Activated B cell treated with CpG ODN at 0.5 μM for 24 hours (primary cell): Measurements from ENCODE around the gene ADAM11. TPM values are rescaled to one million over a fixed set of nuclear protein-coding genes. Genes with fewer than 3 reads are reported as not detected.
A peak's percentile ranks its signal among the peaks of the same experiment; 100 is the strongest.

ENCODE experiments used
- ATAC-seq: fragments of 200-7000 bp; cut with Tn5 transposase; one replicate; pipeline ENCODE4 v1.10.0; 2021; ENCODE audit warnings: low read depth, mild to moderate bottlenecking, moderate library complexity
- CTCF ChIA-PET: fragments of 350-600 bp; sonication (Branson Sonifier 250); formaldehyde crosslinking; loops from one replicate; lab custom pipeline; 2021; ENCODE audit warnings: antibody characterized with exemption; lab: Charles Lee
- POLR2A ChIA-PET: fragments of 350-600 bp; sonication (Branson Sonifier 250); formaldehyde crosslinking; loops from one replicate; lab custom pipeline; 2021; ENCODE audit warnings: antibody characterized with exemption; lab: Charles Lee
- DNase-seq: peaks from one replicate; pipeline ENCODE4 v3.0.0; 2022
- H3K27ac Mint-ChIP-seq: one replicate; pipeline ENCODE4 v1.8.0; 2020; ENCODE audit warnings: mixed read lengths
- H3K27me3 Mint-ChIP-seq: one replicate; pipeline ENCODE4 v1.8.0; 2021; ENCODE audit warnings: mixed read lengths
- H3K36me3 Mint-ChIP-seq: one replicate; pipeline ENCODE4 v1.8.0; 2021; ENCODE audit warnings: low read depth, mixed read lengths
- H3K4me1 Mint-ChIP-seq: one replicate; pipeline ENCODE4 v1.8.0; 2021; ENCODE audit warnings: mixed read lengths
- H3K4me3 Mint-ChIP-seq: one replicate; pipeline ENCODE4 v1.8.0; 2020; ENCODE audit warnings: mild to moderate bottlenecking, mixed read lengths
- H3K9me3 Mint-ChIP-seq: one replicate; pipeline ENCODE4 v1.8.0; 2020; ENCODE audit warnings: mixed read lengths
- CTCF ChIP-seq: fragments of 200-600 bp; IDR thresholded peaks from one replicate; pipeline ENCODE4 v1.8.0; 2022; ENCODE audit warnings: antibody characterized with exemption, mild to moderate bottlenecking
- intact Hi-C: fragments of 100-400 bp; cut with micrococcal nuclease; formaldehyde crosslinking; loops from one replicate; pipeline ENCODE4 v1.15.1; 2024
- total RNA-seq: library from RNA; stranded (reverse); gene quantifications from 2 replicates; pipeline ENCODE4 v1.2.3, GENCODE V29; 2022

ADAM11 gene
- total RNA-seq, 1 donor from 2014 or later, result 0.09 TPM

GRCh38 chr17:44776628-44777393 lies 18.0 kb downstream of the ADAM11 start:
- no peak for TF ChIP-seq CTCF
- intact Hi-C loops, result loop anchor here (5.0 kb wide), 1 partner anchor 420 kb away; no protein-coding TSS in a partner anchor
- ChIA-PET CTCF (interaction anchor here (0.7 to 6.1 kb wide), 5 partner anchors 85 to 245 kb away, joined by 3 to 67 read pairs (median 16); no protein-coding TSS in a partner anchor), POLR2A (no interaction called here)
- peak overlapping the region; percentile 87 for H3K4me3 Mint-ChIP-seq
- no peak overlapping the region for H3K27ac Mint-ChIP-seq
- peaks cover 2% of the 10 kb centered on the region for H3K27me3 Mint-ChIP-seq
- ATAC-seq, result no peak
- DNase-seq, result no peak
- no peaks in the 10 kb centered on the region for H3K36me3 Mint-ChIP-seq
- peaks cover 18% of the 10 kb centered on the region for H3K4me1 Mint-ChIP-seq
- H3K9me3 Mint-ChIP-seq, result no peaks in the 10 kb centered on the region

- intact Hi-C loops, result loop anchor here (5.0 kb wide), 1 partner anchor 420 kb away; no protein-coding TSS in a partner anchor
- Mint-ChIP-seq H3K36me3 (no peaks in the 10 kb centered on the region), H3K27me3 (peaks cover 4% of the 10 kb centered on the region), H3K9me3 (no peaks in the 10 kb centered on the region), H3K4me3 (no peak overlapping the region), H3K4me1 (peaks cover 18% of the 10 kb centered on the region), H3K27ac (no peak overlapping the region)
- TF ChIP-seq CTCF, result no peak
- no peak for DNase-seq
- ChIA-PET POLR2A (interaction anchor here (0.6 kb wide), 1 partner anchor 35 kb away, joined by 10 read pairs; no protein-coding TSS in a partner anchor), CTCF (interaction anchor here (0.7 to 6.1 kb wide), 4 partner anchors 87 to 244 kb away, joined by 3 to 67 read pairs (median 12); no protein-coding TSS in a partner anchor)
- ATAC-seq, result no peak
Measured at GRCh38 chr17:44777394-44778348, 18.9 kb downstream of the ADAM11 start.

- H3K36me3 Mint-ChIP-seq, result no peaks in the 10 kb centered on the region
- intact Hi-C loops, result loop anchor here (1.0 to 5.0 kb wide), 4 partner anchors 87 to 419 kb away; no protein-coding TSS in a partner anchor
- no peaks in the 10 kb centered on the region for H3K9me3 Mint-ChIP-seq
- ATAC-seq (no peak), DNase-seq (no peak)
- no peak for TF ChIP-seq CTCF
- peaks cover 18% of the 10 kb centered on the region for H3K4me1 Mint-ChIP-seq
- H3K27me3 Mint-ChIP-seq, result peaks cover 4% of the 10 kb centered on the region
- no peak overlapping the region for H3K27ac Mint-ChIP-seq
- POLR2A ChIA-PET, result interaction anchor here (0.6 kb wide), 1 partner anchor 34 kb away, joined by 10 read pairs; no protein-coding TSS in a partner anchor
- H3K4me3 Mint-ChIP-seq, result peak overlapping the region; percentile 56
- CTCF ChIA-PET, result interaction anchor here (1.9 to 6.1 kb wide), 3 partner anchors 85 to 243 kb away, joined by 7 to 67 read pairs (median 16); no protein-coding TSS in a partner anchor
Measured at GRCh38 chr17:44778656-44779210, 19.9 kb downstream of the ADAM11 start.

GRCh38 chr17:44779211-44780025 lies 20.6 kb downstream of the ADAM11 start:
- Mint-ChIP-seq H3K36me3 (no peaks in the 10 kb centered on the region), H3K4me1 (peaks cover 18% of the 10 kb centered on the region), H3K9me3 (no peaks in the 10 kb centered on the region), H3K4me3 (peak overlapping the region; percentile 56), H3K27ac (no peak overlapping the region), H3K27me3 (peaks cover 4% of the 10 kb centered on the region)
- ATAC-seq (peak; percentile 13), DNase-seq (peak; percentile 69)
- TF ChIP-seq CTCF, result peak; percentile 46
- intact Hi-C loops, result loop anchor here (1.0 to 5.0 kb wide), 4 partner anchors 86 to 418 kb away; no protein-coding TSS in a partner anchor
- CTCF ChIA-PET, result interaction anchor here (1.1 to 6.1 kb wide), 6 partner anchors 15 to 242 kb away, joined by 3 to 67 read pairs (median 6); no protein-coding TSS in a partner anchor
- POLR2A ChIA-PET, result interaction anchor here (0.6 kb wide), 1 partner anchor 246 kb away, joined by 3 read pairs; no protein-coding TSS in a partner anchor
